Measurements from ENCODE around the gene MSMP. TPM values are rescaled to one million over a fixed set of nuclear protein-coding genes. Genes with fewer than 3 reads are reported as not detected.

The MSMP gene
- total and polyA plus RNA-seq, 9 of the 15 experiments (the other 6 are each of a cell fraction or from before 2014, with no cell fraction given), result 0.60 TPM; not detected in 8

DNA sequence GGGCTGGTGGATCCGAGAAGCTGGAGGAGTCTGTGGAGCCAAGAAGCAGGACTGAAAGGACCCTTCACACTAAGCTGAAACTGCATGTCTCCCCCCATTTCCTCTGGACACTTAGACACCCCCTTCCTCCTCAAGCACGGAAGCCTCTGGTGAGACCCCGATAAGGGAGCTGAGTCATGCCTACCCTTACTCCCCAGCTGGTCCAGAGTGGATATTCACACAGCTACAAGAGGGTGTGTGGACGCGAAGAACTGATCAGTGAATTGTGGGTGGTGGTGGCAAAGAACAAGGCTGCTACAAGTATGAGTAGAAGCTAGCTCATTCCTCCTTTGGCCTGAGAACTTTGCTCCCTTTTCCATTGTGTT lies 26.4 kb downstream of the MSMP start (continued):
- TF ChIP-seq REST (IDR thresholded peaks at IDR 0.05; ENCODE audit: borderline replicate concordance) (no peak), REST (CRISPR knock-in tag; IDR thresholded peaks at IDR 0.05; ENCODE audit: low read depth) (no peak), SNIP1 (IDR thresholded peaks at IDR 0.05; ENCODE audit: low read depth) (no peak), SIRT6 (IDR thresholded peaks at IDR 0.05; ENCODE audit: low read depth, low read length) (no peak), THRAP3 (IDR thresholded peaks at IDR 0.05; ENCODE audit: borderline replicate concordance) (no peak), RBM17 (IDR thresholded peaks at IDR 0.05; ENCODE audit: borderline replicate concordance, low read depth, low read length) (no peak), SOX6 (IDR thresholded peaks at IDR 0.05) (no peak), ZNF232 (CRISPR knock-in tag; IDR thresholded peaks at IDR 0.05) (no peak), NFRKB (IDR thresholded peaks at IDR 0.05; ENCODE audit: low read depth) (no peak), GATAD2A (IDR thresholded peaks at IDR 0.05) (no peak), NR2F6 (CRISPR knock-in tag; IDR thresholded peaks at IDR 0.05) (no peak), ZNF184 (CRISPR knock-in tag; IDR thresholded peaks at IDR 0.05) (no peak), MYC (IDR thresholded peaks at IDR 0.05; ENCODE audit: low read depth, low read length) (no peak), MYC (CRISPR knock-in tag; IDR thresholded peaks at IDR 0.05; ENCODE audit: borderline replicate concordance, low read depth) (no peak), PRMT5 (CRISPR knock-in tag; IDR thresholded peaks at IDR 0.05) (no peak), RBM34 (IDR thresholded peaks at IDR 0.05; ENCODE audit: borderline replicate concordance, insufficient read depth, low read length) (no peak), SAFB (IDR thresholded peaks at IDR 0.05; ENCODE audit: borderline replicate concordance, low read depth, low read length) (no peak), SETDB1 (IDR thresholded peaks at IDR 0.05; ENCODE audit: low read length) (no peak), KLF13 (tag; IDR thresholded peaks at IDR 0.05; ENCODE audit: borderline replicate concordance, low read depth) (no peak)
- TF ChIP-seq, protein P1, sequence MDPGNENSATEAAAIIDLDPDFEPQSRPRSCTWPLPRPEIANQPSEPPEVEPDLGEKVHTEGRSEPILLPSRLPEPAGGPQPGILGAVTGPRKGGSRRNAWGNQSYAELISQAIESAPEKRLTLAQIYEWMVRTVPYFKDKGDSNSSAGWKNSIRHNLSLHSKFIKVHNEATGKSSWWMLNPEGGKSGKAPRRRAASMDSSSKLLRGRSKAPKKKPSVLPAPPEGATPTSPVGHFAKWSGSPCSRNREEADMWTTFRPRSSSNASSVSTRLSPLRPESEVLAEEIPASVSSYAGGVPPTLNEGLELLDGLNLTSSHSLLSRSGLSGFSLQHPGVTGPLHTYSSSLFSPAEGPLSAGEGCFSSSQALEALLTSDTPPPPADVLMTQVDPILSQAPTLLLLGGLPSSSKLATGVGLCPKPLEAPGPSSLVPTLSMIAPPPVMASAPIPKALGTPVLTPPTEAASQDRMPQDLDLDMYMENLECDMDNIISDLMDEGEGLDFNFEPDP (CRISPR knock-in tag; IDR thresholded peaks at IDR 0.05), result no peak
- TF ChIP-seq, protein P2, sequence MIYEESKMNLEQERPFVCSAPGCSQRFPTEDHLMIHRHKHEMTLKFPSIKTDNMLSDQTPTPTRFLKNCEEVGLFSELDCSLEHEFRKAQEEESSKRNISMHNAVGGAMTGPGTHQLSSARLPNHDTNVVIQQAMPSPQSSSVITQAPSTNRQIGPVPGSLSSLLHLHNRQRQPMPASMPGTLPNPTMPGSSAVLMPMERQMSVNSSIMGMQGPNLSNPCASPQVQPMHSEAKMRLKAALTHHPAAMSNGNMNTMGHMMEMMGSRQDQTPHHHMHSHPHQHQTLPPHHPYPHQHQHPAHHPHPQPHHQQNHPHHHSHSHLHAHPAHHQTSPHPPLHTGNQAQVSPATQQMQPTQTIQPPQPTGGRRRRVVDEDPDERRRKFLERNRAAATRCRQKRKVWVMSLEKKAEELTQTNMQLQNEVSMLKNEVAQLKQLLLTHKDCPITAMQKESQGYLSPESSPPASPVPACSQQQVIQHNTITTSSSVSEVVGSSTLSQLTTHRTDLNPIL (CRISPR knock-in tag; IDR thresholded peaks at IDR 0.05), result no peak

All from K562 (cell line).